ENCODE results near the gene SDCCAG8. TPM values are rescaled to one million over a fixed set of nuclear protein-coding genes. Genes with fewer than 3 reads are reported as not detected.

SDCCAG8 gene
- total and polyA plus RNA-seq, 4 donors = 8.5 to 25.8 (median 17.5) TPM

DNA sequence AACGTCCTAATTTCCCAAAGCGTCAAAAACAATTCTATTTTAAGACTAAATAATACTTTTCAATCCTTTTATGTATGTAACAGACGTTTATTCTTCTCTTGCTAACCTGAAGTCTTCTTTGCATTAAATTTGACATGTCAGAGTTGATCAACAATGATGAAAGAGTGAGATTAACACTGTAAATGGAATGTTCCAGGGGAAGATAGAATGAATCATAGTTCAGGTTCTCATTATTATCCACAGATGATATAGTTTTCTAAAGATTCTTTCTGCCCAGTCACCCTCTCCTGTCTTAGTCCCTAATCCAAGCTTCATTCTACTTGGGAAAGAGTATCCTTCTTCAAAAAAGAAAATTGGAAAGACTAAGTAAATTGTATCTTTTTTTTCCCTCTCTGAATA is 38.9 kb downstream of the SDCCAG8 start:
- Histone ChIP-seq H3K36me3 (ENCODE audit: control insufficient read depth in 4 of 4, insufficient read depth in 3 of 4, low read depth in 1 of 4, low read length in 3 of 4) (peaks cover 1 to 5% (median 3%) of the 10 kb centered on the region in 4 donors), H3K9me3 (ENCODE audit: control insufficient read depth in 4 of 4, low read length in 3 of 4) (no peaks in the 10 kb centered on the region), H3K27me3 (ENCODE audit: control insufficient read depth in 4 of 4, insufficient read depth in 4 of 4, low read length in 3 of 4) (no peaks in the 10 kb centered on the region), H3K4me3 (ENCODE audit: low read depth in 1 of 3, low read length in 3 of 3) (no peak overlapping the region), H3K9ac (ENCODE audit: low read depth in 1 of 2, low read length in 2 of 2) (no peak overlapping the region), H3K4me1 (ENCODE audit: control insufficient read depth in 4 of 4, insufficient read depth in 4 of 4, low read length in 3 of 4) (no peaks in the 10 kb centered on the region), H3K27ac (ENCODE audit: low read depth in 1 of 2, low read length in 2 of 2) (no peak overlapping the region)
- TF ChIP-seq NR2F2 (IDR thresholded peaks at IDR 0.05) (no peak), HNF4A (conservative IDR thresholded peaks at IDR 0.05) (no peak), GABPA (IDR thresholded peaks at IDR 0.05 in 1 of 2, conservative IDR thresholded peaks at IDR 0.05 in 1 of 2) (no peak), FOXA1 (IDR thresholded peaks at IDR 0.05) (no peak), RAD21 (IDR thresholded peaks at IDR 0.05) (no peak), EGR1 (IDR thresholded peaks at IDR 0.05; ENCODE audit: low read depth in 2 of 2) (no peak), SP1 (IDR thresholded peaks at IDR 0.05) (no peak), RXRA (IDR thresholded peaks at IDR 0.05) (no peak), FOXA2 (IDR thresholded peaks at IDR 0.05) (no peak), JUND (IDR thresholded peaks at IDR 0.05) (no peak), TAF1 (conservative IDR thresholded peaks at IDR 0.05) (no peak), YY1 (IDR thresholded peaks at IDR 0.05) (no peak), HNF4G (IDR thresholded peaks at IDR 0.05) (no peak)
- TF ChIP-seq, protein P1, sequence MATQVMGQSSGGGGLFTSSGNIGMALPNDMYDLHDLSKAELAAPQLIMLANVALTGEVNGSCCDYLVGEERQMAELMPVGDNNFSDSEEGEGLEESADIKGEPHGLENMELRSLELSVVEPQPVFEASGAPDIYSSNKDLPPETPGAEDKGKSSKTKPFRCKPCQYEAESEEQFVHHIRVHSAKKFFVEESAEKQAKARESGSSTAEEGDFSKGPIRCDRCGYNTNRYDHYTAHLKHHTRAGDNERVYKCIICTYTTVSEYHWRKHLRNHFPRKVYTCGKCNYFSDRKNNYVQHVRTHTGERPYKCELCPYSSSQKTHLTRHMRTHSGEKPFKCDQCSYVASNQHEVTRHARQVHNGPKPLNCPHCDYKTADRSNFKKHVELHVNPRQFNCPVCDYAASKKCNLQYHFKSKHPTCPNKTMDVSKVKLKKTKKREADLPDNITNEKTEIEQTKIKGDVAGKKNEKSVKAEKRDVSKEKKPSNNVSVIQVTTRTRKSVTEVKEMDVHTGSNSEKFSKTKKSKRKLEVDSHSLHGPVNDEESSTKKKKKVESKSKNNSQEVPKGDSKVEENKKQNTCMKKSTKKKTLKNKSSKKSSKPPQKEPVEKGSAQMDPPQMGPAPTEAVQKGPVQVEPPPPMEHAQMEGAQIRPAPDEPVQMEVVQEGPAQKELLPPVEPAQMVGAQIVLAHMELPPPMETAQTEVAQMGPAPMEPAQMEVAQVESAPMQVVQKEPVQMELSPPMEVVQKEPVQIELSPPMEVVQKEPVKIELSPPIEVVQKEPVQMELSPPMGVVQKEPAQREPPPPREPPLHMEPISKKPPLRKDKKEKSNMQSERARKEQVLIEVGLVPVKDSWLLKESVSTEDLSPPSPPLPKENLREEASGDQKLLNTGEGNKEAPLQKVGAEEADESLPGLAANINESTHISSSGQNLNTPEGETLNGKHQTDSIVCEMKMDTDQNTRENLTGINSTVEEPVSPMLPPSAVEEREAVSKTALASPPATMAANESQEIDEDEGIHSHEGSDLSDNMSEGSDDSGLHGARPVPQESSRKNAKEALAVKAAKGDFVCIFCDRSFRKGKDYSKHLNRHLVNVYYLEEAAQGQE (IDR thresholded peaks at IDR 0.05) = no peak
- TF ChIP-seq, protein P2, sequence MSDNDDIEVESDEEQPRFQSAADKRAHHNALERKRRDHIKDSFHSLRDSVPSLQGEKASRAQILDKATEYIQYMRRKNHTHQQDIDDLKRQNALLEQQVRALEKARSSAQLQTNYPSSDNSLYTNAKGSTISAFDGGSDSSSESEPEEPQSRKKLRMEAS (IDR thresholded peaks at IDR 0.05) = no peak
- TF ChIP-seq, protein P3, sequence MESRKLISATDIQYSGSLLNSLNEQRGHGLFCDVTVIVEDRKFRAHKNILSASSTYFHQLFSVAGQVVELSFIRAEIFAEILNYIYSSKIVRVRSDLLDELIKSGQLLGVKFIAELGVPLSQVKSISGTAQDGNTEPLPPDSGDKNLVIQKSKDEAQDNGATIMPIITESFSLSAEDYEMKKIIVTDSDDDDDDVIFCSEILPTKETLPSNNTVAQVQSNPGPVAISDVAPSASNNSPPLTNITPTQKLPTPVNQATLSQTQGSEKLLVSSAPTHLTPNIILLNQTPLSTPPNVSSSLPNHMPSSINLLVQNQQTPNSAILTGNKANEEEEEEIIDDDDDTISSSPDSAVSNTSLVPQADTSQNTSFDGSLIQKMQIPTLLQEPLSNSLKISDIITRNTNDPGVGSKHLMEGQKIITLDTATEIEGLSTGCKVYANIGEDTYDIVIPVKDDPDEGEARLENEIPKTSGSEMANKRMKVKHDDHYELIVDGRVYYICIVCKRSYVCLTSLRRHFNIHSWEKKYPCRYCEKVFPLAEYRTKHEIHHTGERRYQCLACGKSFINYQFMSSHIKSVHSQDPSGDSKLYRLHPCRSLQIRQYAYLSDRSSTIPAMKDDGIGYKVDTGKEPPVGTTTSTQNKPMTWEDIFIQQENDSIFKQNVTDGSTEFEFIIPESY (IDR thresholded peaks at IDR 0.05) = no peak
- TF ChIP-seq, protein P4, sequence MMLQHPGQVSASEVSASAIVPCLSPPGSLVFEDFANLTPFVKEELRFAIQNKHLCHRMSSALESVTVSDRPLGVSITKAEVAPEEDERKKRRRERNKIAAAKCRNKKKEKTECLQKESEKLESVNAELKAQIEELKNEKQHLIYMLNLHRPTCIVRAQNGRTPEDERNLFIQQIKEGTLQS (IDR thresholded peaks at IDR 0.05) = no peak
- TF ChIP-seq, protein P5, sequence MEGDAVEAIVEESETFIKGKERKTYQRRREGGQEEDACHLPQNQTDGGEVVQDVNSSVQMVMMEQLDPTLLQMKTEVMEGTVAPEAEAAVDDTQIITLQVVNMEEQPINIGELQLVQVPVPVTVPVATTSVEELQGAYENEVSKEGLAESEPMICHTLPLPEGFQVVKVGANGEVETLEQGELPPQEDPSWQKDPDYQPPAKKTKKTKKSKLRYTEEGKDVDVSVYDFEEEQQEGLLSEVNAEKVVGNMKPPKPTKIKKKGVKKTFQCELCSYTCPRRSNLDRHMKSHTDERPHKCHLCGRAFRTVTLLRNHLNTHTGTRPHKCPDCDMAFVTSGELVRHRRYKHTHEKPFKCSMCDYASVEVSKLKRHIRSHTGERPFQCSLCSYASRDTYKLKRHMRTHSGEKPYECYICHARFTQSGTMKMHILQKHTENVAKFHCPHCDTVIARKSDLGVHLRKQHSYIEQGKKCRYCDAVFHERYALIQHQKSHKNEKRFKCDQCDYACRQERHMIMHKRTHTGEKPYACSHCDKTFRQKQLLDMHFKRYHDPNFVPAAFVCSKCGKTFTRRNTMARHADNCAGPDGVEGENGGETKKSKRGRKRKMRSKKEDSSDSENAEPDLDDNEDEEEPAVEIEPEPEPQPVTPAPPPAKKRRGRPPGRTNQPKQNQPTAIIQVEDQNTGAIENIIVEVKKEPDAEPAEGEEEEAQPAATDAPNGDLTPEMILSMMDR (IDR thresholded peaks at IDR 0.05; ENCODE audit: low read depth, low read length, missing input control) = no peak
- 89% methylated on average over 3 of the region's 3 CpGs for WGBS
- no peak for DNase-seq (ENCODE audit: low spot score)
